HUDEP-2 (cell line): ENCODE results near the gene NTNG1.

ENCODE experiments used
- DNase-seq, 76 experiments: peaks; one replicate each; lab custom pipeline; 2025; ENCODE audit not compliant: unreplicated experiment in 76 of 76; lab: John Stamatoyannopoulos, UW

The NTNG1 gene

DNA sequence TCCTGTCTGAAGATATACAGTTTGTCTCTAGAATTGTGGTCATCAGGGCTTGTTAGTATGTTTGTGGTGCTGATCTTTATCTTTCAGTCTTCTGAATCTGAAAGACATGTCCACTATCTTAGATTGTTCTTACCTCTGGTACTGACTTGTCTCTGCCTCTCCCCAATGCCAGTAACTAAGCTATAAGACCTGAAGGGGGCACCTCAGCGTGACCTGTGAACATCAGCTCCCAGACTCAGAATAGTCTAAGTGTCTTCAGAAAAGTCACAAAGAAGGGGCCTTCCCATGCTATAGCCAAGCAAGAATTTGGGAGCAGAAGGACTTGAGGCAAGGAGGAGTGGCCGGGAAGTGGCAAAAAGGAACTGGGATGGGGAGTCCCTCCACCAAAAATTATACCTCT, 178.1 kb downstream of the NTNG1 start:
- DNase-seq = no peak

DNA sequence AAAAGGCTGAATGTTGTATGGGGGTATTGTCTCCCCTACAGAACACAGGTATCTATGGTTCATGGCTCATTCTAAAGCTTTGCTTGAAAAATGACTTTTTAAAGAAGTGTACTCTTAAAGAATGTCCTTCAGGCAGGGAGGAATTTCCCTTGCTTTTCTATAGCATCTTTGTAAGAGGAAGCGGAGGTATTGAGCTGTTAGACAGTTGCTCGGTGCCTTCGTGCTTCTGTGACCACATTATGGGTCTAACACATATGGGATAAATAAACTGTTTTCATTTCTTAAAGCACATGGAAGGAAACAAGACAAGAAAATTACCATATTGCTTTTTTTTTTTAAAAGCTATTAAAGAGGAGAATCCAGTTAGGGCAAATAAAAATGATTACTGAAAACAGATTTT, 182.9 kb downstream of the NTNG1 start:
- DNase-seq = no peak

DNA sequence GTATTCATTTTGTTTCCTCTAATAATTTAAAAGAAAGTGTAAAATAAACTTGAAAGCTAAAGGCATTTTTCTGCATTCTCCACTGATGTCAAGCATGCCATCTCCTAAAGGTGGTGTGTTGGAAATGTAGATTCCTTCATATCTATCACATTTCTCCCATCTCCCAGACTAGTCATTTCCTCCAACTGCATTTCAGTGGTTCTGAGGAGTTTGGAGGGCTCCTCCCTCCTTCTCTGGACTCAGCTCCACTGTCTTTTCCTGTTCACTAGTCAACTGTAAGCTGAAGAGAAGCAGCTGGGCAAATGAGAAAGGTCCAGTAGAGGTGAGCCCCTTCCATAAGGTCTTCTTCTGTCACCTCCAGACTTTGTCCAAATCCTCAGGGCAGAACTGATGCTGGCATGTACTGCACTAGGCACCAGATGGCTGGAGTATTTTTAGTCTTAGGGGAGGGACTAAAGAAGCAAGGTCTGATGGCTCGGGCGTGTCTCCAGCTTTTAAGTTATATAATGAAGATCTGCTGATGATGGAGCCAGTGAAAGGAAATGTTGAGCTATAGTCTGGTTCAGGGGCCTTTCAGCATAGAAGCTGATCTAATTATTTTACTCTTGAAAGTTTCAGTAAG, 186.1 kb downstream of the NTNG1 start:
- no peak for DNase-seq

DNA sequence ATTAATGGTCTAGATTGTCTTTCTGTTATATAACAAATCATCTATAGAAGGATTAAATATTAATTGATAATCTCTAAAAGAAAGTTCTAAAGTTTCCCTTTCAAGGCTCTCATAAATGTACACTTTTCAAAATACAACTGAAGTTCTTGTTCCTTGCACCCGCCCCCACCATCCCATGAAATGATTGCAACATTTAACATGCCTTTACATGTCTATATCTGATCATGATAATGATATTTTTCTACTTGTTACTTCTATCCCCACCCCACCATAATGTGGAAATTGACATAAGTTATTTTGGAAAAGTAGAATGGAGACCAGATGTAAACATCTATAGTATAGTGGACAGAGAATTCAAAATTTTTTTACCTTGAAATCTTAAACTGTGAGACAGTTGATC, 186.6 kb downstream of the NTNG1 start:
- no peak for DNase-seq

DNA sequence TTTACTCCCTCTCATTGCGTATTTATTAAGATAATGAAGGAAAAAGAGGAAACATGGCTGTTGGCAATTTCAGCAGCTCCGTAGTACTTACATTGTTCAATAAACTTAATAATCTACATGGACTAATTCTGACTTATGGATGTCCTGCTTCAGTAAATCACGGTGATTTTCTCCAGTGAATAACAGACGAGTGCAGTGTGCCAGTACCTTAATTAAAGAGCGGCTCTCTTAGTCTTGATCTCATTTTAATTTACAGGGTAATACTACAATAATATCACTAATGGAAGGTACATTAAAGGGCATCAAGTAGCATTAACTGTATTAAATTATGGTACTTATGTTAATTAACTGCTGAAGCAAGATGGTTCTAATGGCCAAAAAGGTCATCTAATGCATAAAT, 187.2 kb downstream of the NTNG1 start:
- DNase-seq = no peak

DNA sequence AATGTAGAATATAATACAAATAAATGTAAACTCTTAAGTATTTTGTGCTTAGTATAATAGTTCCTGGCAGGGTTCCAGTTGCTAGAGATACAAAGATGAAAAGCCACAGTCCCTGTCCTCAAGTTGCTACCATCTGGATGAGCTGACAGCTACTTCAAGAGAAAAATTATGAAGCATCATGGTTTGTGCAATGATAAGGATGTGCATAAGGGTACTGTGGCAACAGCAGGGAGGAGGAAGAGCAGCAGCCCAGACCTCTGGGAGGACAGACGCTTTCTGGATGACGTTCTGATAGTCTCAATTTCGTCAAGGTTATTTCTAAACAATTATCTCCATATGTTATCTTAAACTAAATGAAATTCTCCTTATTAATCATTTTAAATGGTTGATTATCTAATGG, 198.9 kb downstream of the NTNG1 start:
- DNase-seq = no peak

DNA sequence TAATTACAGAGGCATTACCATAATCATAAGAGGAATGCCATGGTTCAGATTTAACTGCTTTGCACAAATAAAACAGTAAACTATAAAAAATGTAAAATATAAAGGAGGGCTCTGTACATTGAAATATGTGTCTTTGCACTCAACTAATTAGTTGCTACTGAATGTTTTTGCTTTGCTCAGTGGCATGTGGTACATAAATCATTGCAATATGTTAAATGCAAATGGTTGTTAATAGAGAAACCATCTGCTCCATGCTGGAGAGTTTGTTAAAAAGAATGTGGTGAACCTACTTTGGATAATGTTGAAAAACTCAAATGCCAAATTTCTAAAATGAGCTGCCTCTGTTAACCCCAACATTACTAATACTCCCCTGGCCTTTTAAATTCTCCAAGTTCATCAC, 201.5 kb downstream of the NTNG1 start:
- DNase-seq = no peak

DNA sequence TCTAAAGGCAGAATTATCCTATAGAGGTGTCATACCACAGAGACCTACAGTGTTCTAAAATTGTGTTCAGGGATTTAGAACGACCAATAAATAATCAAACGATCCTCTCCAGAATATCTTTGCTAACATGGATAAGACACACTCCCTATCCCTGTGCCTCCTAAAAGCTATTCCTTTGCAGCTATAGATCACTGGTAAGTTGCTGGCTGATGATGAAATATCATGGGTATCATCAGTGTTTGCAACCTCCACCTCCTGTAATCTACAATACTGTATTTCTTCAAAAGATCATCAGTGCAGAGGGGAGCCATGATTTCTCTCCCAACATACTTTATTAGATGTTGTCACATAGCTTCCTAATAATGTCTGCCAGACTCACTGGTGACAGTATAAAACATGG, 201.9 kb downstream of the NTNG1 start:
- DNase-seq = no peak

DNA sequence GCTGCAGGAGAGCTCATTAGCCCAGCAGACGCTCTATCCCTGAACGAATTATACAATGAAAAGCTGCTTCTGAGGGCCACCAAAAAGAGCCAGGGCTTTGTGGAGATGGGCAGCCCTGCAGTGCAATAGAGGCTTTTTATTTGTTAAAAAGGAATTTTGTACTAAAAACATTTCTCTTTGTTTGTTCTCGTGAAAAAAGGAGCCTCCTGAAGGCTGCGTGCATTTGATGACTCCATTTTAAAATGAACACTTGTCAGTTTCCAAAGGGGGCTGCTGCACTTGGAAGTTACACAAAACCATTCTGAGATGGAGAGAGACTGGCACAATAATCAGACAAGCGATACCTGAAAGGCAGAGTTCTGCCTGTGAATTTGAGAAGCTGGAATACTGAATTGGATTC, 202.8 kb downstream of the NTNG1 start:
- DNase-seq = no peak

DNA sequence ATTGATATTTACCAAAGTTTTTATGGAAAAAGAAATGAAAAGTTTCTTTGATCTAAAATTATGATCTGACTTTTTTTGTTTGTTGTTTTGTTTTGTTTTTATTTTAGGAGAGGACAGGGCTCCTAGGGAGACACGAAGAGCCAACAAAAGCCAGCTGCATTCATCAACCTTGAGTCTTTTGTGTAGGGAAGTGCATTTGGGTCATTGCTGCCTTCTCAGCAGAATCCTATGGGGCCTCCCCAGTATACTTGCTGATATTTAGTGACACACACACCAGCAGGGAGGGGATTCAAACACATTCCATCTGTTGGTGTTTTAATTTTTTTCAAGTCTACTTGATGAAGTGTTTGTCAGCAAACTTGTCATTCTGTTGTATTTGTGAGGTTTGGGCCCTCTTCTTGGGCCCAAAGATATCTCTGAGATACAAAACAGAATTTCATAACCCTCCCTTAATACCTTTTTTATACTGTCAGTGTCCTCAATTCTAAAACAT, 203.5 kb downstream of the NTNG1 start:
- DNase-seq = no peak

DNA sequence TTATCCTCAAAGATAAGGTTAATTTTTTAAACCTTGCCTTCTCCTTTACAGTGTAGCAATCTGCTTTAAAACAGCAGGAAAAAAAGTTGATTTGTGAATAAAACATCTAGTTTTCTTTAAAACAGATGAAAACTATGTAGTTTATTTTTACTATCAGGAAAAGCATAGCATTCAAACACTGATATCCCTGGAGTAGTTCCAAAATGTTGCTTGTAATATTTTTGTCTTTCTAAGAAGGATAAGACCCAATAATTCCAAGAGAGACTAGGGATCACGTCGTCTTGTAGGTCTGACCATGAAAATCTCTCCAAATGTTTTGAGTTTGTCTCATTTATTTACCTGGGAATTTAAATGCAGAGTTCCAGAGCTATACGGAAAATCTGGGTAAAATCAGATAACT, 204.0 kb downstream of the NTNG1 start:
- DNase-seq = no peak

DNA sequence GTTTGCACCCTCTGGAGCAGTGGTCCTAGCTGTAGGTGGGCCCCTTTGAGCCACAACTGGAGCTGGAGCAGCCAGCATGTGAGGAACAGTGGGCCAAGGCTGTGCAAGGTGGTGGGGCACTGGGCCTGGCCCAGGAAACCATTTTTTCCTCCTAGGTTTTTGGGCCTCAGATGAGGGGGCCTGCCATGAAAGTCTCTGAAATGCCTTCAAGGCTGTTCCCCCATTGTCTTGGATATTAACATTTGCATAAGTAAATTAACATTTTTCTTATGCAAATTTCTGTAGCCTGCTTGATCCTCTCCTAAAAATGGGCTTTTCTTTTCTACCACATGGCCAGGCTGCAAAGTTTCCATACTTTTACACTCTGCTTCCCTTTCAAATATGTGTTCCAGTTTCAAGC, 212.0 kb downstream of the NTNG1 start:
- no peak for DNase-seq

DNA sequence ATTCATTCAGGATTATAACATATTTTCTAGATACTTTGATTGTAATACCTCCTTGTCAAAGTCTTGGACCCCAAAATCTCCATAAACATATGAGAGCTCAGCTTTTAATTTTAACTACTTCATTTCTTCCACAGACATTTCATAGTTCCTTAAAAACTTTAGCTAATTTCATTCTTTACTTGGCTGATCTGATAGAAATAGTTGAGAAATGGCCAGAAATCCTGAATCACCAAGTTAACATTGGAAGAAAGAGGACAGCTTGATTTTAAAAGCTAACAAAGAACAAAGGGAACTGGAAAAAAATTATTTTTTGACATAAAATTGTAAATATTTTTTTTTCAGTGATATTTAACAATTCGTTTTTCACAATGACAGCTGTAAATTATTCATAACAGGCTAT, 216.5 kb downstream of the NTNG1 start:
- DNase-seq = no peak

DNA sequence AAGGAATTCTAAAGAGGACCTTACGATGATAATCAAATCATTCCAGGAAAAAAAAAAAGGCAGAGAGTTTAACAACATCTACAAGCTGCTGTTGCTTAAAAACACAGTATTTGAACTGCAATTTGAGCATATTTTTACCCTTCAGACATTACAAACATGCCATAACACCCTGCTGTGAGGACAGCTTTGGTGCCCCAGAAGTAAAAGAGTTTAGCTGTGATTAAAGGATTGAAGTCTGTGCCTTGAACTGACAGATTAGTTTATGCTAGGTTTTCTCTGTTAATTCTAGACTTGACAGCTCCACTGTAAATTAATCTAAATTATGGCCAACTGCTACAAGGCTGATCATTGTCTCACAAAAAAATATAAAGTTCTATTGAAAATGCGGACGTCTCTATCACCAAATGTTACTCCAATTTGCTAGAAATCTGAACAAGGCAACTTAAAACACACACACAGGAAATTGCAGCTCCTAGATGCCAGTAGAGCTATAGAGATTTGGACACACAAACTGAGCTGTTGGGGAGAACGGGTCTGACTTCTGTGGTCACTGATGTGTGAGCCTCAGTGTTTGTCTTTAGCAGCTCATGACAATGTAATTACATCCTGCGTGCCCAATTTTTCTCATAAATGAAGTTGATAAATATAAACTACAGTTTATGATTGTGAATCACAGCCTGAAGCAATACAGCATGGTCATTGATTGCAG, 217.9 kb downstream of the NTNG1 start:
- DNase-seq = no peak

DNA sequence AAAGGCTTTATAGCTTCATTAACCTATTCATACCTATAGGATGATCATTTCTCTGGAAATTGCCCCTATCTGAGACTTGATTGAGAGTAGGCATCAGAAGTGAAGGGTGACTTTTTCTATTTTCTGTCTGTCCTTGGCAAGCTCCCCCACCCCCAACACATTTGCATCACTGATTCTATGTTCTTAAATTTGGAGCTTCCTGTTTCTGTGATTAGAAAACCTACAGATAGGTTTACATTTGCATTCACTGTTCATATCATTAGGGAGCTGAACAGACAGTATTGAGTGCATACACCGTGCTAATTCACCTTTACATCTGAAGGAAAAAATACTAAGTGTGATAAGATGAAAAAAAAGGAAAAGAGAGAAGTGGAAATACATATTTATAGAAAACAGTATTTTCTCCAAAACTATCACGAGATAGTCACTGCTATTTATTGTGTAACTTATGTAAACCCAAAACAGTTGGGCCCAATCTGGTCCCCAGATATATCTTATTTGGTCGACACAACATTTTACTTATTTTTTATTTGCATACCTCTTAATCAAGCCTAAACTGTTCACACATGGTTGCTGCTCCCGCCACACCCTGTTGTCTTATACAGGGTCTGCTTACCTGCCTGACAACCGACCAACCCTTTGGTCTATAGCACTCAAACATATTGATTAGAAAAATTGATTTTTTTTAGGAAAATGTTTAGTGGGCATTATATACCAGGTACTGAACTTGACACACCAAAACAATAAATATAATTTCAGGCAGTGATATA, 218.8 kb downstream of the NTNG1 start:
- no peak for DNase-seq

DNA sequence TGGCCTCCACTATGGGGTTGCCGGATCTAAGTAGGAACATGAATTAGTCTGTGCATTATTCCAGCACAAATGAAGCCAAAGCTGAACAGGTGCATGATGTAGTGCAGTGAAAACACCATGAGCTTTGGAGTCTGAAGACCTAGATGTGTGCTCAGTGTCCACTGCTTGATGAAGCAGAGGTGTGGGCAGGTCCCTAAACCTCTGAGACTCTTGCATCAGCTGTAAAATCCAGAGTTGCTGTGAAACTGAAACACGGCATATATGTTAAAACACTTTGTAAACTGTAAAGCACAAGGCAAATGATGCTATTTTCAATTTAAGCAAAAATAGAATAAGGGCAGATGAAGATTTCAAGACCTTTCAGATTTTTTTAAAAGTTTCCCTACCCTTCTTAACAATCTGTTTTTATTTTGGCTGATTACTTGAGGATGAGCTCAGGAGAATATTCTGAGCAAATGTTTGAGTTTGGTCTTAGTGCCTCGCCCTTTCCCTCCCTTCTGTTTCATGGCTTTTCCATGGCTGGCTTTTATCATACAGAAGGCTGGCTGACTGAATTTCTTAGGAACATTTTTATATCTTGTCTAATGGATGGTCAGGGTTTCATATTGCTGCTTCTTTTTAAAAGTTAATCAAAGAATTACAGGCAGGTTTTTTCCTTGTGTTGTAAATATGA, 221.8 kb downstream of the NTNG1 start:
- DNase-seq = no peak

DNA sequence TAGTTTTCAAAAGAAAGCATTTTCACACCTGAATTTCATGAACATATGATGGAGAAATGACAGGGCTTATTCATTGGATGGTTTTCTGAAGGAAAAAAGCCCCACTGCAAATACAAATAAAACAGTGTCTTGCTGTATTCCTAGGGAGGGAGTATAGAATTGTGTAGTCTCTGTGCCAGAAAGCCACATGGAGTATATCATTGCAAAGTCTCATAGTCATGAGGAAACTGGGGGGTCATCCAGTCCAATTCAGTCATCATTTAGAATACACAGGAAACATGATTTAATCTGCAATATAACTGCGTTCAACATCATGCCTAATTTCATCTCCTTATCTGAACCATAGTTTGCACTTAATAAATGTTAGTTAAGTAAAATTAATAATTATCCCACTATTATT, 222.3 kb downstream of the NTNG1 start:
- no peak for DNase-seq

DNA sequence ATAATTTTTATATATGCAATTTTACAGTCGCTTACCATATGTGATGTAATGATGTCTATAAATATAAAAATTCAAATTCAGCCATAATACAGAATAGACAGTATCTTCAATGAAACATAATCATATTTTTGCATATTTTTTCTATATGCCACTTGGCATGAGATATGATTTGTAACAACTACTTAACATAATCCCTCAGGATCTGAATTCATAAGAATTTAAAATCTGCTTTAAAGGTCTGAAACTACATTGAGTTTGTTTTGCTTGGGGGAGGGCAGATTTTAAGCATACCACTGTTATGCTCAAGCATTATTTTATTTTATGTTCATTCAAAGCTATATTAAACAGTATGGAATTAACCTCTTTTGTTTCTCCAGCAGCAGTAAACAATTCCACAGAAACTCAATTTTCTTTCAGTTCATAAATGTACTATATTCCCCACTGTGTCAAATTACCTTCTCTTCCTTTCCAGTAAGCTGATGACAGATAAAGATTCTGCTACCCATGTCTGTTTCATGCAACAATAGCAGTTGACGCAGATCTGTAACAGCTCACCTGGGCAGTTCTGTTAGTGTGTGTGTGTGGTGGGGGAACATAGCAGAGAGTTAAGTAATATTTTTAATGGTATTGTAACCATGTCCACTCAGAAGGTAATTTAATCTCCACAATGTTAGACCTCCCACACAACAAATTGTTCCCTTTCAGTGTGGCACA, 224.8 kb downstream of the NTNG1 start:
- DNase-seq = no peak

DNA sequence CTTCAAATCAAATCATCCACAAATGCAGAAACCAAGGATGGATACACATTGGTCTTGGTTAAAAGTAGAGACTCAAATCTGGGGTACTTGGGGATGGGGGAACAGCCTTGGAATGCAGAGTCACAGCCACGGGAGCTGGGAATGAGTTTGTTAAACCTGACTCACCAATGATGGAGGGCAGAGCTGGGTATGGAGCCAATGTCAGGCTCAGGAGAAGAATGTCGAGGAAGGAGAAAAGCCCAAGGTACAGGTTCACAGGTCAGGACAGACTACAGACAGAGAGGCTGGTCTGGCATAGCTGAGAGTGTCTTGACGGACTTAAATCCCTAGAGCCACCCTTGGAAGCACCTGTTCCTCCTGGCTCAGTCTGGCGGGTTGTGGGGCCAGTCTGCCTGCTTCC, 237.6 kb downstream of the NTNG1 start:
- DNase-seq = no peak

DNA sequence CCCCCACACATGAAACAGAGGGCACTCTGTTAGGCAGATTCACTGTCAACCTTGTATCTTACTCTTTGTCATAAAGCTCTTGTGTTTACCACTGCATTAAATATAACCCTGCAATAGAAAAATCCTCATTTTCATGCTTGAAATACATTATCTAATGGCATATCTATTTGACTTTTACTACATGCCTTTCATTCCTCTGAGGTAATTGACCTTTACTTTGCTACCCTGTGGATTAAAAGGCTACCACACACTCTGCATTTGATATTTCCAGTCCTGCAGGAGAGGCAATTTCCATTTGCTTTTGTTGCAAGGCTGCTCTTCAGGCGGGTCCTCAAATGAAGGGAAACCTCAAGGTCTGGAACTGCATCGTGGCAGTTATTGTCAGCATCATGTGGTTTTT, 238.0 kb downstream of the NTNG1 start:
- no peak for DNase-seq

DNA sequence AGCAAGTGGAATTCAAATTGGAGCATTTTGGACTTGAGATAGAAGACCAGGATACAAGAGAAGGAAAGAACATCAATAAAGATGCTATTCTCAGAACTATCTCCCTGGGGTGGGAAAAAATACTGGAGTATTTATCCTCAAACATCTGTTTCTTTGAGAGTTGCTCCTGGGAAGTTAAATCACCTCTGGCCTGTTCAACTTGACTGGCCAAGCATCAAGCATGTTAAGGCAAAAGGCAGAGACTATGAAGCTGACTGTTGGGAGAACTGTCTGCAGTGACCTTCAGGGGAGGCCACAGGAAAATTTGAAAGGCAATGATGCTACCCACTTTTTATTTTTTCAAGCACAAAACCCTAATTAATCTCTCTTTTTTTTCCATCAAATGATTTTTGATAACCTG, 239.0 kb downstream of the NTNG1 start:
- no peak for DNase-seq
